ENCODE measurements around the gene KCNQ2.

DNA sequence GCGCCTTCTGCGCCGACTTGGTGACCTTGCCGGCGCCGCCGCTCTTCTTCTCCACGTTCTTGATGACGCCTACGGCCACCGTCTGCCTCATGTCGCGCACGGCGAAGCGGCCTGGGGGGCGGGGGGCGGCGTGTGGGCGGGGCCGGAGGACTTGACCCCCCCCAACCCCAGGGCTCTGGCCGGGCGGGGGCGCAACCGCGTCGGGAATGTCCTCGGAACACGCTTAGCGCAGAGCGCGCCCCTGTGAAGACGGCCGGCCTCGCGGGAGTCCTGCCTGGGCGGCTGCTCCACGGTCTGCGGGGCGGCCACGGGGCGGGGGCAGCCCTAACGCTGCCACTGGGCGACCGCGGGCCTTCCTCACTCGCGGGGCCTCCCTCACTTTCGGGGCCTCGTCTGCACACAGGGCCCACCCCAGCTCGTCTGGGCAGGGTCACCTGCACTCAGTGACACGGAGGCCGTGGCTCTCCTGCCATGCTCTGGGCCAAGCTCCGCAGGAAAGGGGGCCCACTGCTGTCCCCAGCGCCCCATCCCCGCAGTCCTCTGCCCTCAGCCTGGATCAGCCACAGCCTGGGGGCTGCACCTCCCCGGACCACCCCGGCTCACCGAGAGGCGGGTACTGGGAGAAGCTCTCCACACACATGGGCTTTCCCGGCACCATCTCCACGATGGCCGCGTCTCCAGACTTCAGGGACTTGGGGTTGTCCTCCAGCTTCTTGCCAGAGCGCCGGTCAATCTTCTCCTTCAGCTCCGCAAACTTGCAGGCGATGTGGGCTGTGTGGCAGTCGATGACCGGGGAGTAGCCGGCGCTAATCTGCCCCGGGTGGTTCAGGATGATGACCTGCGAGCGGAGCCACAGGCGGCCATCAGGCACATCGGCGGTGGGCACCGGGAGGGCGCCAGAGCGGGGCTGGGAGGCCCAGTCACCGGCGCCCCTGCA is 16.1 kb upstream of the KCNQ2 start:
- TF ChIP-seq POLR2AphosphoS5 (IDR thresholded peaks at IDR 0.05; ENCODE audit: low read depth) (no peak), GABPA (IDR thresholded peaks at IDR 0.05; ENCODE audit: low read depth) (no peak)
- TF ChIP-seq, protein P1, sequence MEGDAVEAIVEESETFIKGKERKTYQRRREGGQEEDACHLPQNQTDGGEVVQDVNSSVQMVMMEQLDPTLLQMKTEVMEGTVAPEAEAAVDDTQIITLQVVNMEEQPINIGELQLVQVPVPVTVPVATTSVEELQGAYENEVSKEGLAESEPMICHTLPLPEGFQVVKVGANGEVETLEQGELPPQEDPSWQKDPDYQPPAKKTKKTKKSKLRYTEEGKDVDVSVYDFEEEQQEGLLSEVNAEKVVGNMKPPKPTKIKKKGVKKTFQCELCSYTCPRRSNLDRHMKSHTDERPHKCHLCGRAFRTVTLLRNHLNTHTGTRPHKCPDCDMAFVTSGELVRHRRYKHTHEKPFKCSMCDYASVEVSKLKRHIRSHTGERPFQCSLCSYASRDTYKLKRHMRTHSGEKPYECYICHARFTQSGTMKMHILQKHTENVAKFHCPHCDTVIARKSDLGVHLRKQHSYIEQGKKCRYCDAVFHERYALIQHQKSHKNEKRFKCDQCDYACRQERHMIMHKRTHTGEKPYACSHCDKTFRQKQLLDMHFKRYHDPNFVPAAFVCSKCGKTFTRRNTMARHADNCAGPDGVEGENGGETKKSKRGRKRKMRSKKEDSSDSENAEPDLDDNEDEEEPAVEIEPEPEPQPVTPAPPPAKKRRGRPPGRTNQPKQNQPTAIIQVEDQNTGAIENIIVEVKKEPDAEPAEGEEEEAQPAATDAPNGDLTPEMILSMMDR (IDR thresholded peaks at IDR 0.05; ENCODE audit: insufficient read depth, low read length), result no peak
- TF ChIP-seq, protein P2, sequence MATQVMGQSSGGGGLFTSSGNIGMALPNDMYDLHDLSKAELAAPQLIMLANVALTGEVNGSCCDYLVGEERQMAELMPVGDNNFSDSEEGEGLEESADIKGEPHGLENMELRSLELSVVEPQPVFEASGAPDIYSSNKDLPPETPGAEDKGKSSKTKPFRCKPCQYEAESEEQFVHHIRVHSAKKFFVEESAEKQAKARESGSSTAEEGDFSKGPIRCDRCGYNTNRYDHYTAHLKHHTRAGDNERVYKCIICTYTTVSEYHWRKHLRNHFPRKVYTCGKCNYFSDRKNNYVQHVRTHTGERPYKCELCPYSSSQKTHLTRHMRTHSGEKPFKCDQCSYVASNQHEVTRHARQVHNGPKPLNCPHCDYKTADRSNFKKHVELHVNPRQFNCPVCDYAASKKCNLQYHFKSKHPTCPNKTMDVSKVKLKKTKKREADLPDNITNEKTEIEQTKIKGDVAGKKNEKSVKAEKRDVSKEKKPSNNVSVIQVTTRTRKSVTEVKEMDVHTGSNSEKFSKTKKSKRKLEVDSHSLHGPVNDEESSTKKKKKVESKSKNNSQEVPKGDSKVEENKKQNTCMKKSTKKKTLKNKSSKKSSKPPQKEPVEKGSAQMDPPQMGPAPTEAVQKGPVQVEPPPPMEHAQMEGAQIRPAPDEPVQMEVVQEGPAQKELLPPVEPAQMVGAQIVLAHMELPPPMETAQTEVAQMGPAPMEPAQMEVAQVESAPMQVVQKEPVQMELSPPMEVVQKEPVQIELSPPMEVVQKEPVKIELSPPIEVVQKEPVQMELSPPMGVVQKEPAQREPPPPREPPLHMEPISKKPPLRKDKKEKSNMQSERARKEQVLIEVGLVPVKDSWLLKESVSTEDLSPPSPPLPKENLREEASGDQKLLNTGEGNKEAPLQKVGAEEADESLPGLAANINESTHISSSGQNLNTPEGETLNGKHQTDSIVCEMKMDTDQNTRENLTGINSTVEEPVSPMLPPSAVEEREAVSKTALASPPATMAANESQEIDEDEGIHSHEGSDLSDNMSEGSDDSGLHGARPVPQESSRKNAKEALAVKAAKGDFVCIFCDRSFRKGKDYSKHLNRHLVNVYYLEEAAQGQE (IDR thresholded peaks at IDR 0.05; ENCODE audit: insufficient replicate concordance, low read depth), result no peak

Measured in HL-60 (cell line).